CD4-positive, alpha-beta T cell (primary cell): ENCODE measurements around the gene HMG20B. TPM values are rescaled to one million over a fixed set of nuclear protein-coding genes. Genes with fewer than 3 reads are reported as not detected.

Source experiments
- ATAC-seq: fragments of 200-7000 bp; cut with Tn5 transposase; one replicate; pipeline ENCODE4 v1.10.0; 2022; ENCODE audit warnings: mild to moderate bottlenecking; ENCODE audit not compliant: poor library complexity
- CTCF ChIA-PET: fragments of 350-600 bp; sonication (Branson Sonifier 250); formaldehyde crosslinking; loops from one replicate; lab custom pipeline; 2021; ENCODE audit warnings: antibody characterized with exemption, inconsistent platforms; lab: Charles Lee
- POLR2A ChIA-PET: fragments of 350-600 bp; sonication (Branson Sonifier 250); formaldehyde crosslinking; loops from one replicate; lab custom pipeline; 2021; ENCODE audit warnings: antibody characterized with exemption, inconsistent platforms; lab: Charles Lee
- DNase-seq, 14 experiments: peaks; one replicate each; pipeline ENCODE4 v3.0.0-alpha.2; 2013 to 2020; ENCODE audit warnings: mixed read lengths in 2 of 14
- H3K27ac ChIP-seq, 2 donors: one replicate each; pipeline versions ENCODE4 v1.5.1 to v1.7.0; 2013; ENCODE audit warnings: low read length in 2 of 2, low read depth in 1 of 2, mild to moderate bottlenecking in 1 of 2
- H3K27me3 ChIP-seq, 2 experiments: 1 replicate in 1 of 2; 2 replicates in 1 of 2; pipeline versions ENCODE4 v1.6.1 to v1.7.0; 2013; ENCODE audit warnings: low read length in 2 of 2, control low read depth in 1 of 2, mild to moderate bottlenecking in 1 of 2, moderate library complexity in 1 of 2; ENCODE audit not compliant: insufficient read depth in 2 of 2, control insufficient read depth in 1 of 2
- H3K36me3 ChIP-seq: one replicate; pipeline ENCODE4 v1.6.1; 2013; ENCODE audit warnings: low read length, control low read depth; ENCODE audit not compliant: insufficient read depth
- H3K4me1 ChIP-seq: one replicate; pipeline ENCODE4 v1.6.1; 2013; ENCODE audit warnings: low read length, control low read depth; ENCODE audit not compliant: insufficient read depth
- H3K4me3 ChIP-seq: one replicate; pipeline ENCODE4 v1.5.1; 2013; ENCODE audit warnings: mild to moderate bottlenecking, low read length, moderate library complexity
- H3K9me3 ChIP-seq, 2 experiments: 1 replicate in 1 of 2; 2 replicates in 1 of 2; pipeline versions ENCODE4 v1.6.1 to v1.7.0; 2013; ENCODE audit warnings: low read length in 2 of 2, mild to moderate bottlenecking in 2 of 2, control low read depth in 1 of 2, moderate library complexity in 1 of 2; ENCODE audit not compliant: control insufficient read depth in 1 of 2, insufficient read depth in 1 of 2
- H3K27ac Mint-ChIP-seq: one replicate; pipeline ENCODE4 v1.8.0; 2020; ENCODE audit warnings: mixed read lengths
- H3K27me3 Mint-ChIP-seq: one replicate; pipeline ENCODE4 v1.8.0; 2021; ENCODE audit warnings: mixed read lengths
- H3K36me3 Mint-ChIP-seq: one replicate; pipeline ENCODE4 v1.8.0; 2021; ENCODE audit warnings: low read depth, mixed read lengths
- H3K4me1 Mint-ChIP-seq: one replicate; pipeline ENCODE4 v1.8.0; 2021; ENCODE audit warnings: low read depth, mixed read lengths
- H3K4me3 Mint-ChIP-seq: one replicate; pipeline ENCODE4 v1.8.0; 2020; ENCODE audit warnings: mild to moderate bottlenecking, mixed read lengths
- H3K9me3 Mint-ChIP-seq: one replicate; pipeline ENCODE4 v1.8.0; 2020; ENCODE audit warnings: mixed read lengths
- CTCF ChIP-seq: fragments of 200-600 bp; IDR thresholded peaks from one replicate; pipeline ENCODE4 v1.8.0; 2022; ENCODE audit warnings: antibody characterized with exemption, mild to moderate bottlenecking
- intact Hi-C, 2 experiments: fragments of 100-400 bp; cut with DNase I in 1 of 2; cut with micrococcal nuclease in 1 of 2; formaldehyde crosslinking; loops; one replicate each; pipeline versions ENCODE4 v1.15.1 to v1.9.0; 2023 to 2025; cut with DNase I, micrococcal nuclease
- total RNA-seq, 174 experiments: library from RNA in 2 of 174; stranded (reverse) in 2 of 174; gene quantifications; one replicate each; pipeline ENCODE4 v1.2.3 and lab custom pipeline; 2021 to 2026

HMG20B gene
- total RNA-seq, 2 experiments from 2014 or later: 34.3 to 36.6 TPM

- ChIA-PET CTCF (no interaction called here), POLR2A (no interaction called here)
- no peak for TF ChIP-seq CTCF
- H3K4me3 Mint-ChIP-seq: no peak overlapping the region
- Histone ChIP-seq H3K27ac (no peak overlapping the region), H3K27me3 (no peaks in the 10 kb centered on the region), H3K4me1 (no peaks in the 10 kb centered on the region), H3K36me3 (peaks cover 69% of the 10 kb centered on the region), H3K9me3 (no peaks in the 10 kb centered on the region), H3K4me3 (no peak overlapping the region)
- H3K9me3 Mint-ChIP-seq: no peaks in the 10 kb centered on the region
- DNase-seq (no peak), ATAC-seq (no peak)
- peaks cover 37% of the 10 kb centered on the region for H3K36me3 Mint-ChIP-seq
- H3K27ac Mint-ChIP-seq: no peak overlapping the region
- no peaks in the 10 kb centered on the region for H3K4me1 Mint-ChIP-seq
- no peaks in the 10 kb centered on the region for H3K27me3 Mint-ChIP-seq
- intact Hi-C loops: no loop called here
These were observed 41.0 kb upstream of the HMG20B start for GRCh38 chr19:3531716-3532115.

GRCh38 chr19:3532154-3532786, 40.5 kb upstream of the HMG20B start:
- ATAC-seq: no peak
- Mint-ChIP-seq H3K4me1 (no peaks in the 10 kb centered on the region), H3K9me3 (no peaks in the 10 kb centered on the region), H3K27ac (no peak overlapping the region), H3K4me3 (no peak overlapping the region), H3K36me3 (peaks cover 34% of the 10 kb centered on the region), H3K27me3 (no peaks in the 10 kb centered on the region)
- DNase-seq: no peak
- peaks cover 64% of the 10 kb centered on the region for H3K36me3 ChIP-seq
- no peak overlapping the region for H3K4me3 ChIP-seq
- H3K9me3 ChIP-seq: no peaks in the 10 kb centered on the region
- intact Hi-C loops: no loop called here
- H3K4me1 ChIP-seq: no peaks in the 10 kb centered on the region
- no peak for TF ChIP-seq CTCF
- ChIA-PET POLR2A (no interaction called here), CTCF (no interaction called here)
- H3K27me3 ChIP-seq: no peaks in the 10 kb centered on the region
- no peak overlapping the region for H3K27ac ChIP-seq

- Mint-ChIP-seq H3K4me3 (no peak overlapping the region), H3K27ac (no peak overlapping the region), H3K4me1 (no peaks in the 10 kb centered on the region), H3K27me3 (no peaks in the 10 kb centered on the region), H3K9me3 (no peaks in the 10 kb centered on the region), H3K36me3 (peaks cover 41% of the 10 kb centered on the region)
- no peak for TF ChIP-seq CTCF
- intact Hi-C loops: no loop called here
- no peaks in the 10 kb centered on the region for H3K4me1 ChIP-seq
- DNase-seq: no peak
- no peak for ATAC-seq
- CTCF ChIA-PET: no interaction called here
- no peak overlapping the region for H3K4me3 ChIP-seq
- no peaks in the 10 kb centered on the region for H3K27me3 ChIP-seq
- peaks cover 56% of the 10 kb centered on the region for H3K36me3 ChIP-seq
- H3K27ac ChIP-seq: no peak overlapping the region
- POLR2A ChIA-PET: no interaction called here
- H3K9me3 ChIP-seq: no peaks in the 10 kb centered on the region
These were observed 39.7 kb upstream of the HMG20B start for GRCh38 chr19:3533033-3533432.
